GM19043 (cell line): ENCODE measurements around the gene PARS2.
A peak's percentile ranks its signal among the peaks of the same experiment; 100 is the strongest.

Source experiments
- ATAC-seq: cut with Tn5 transposase; IDR thresholded peaks from one replicate; pipeline ENCODE4 v1.9.1; 2021; ENCODE audit warnings: low read depth; ENCODE audit not compliant: unreplicated experiment

PARS2 gene

GRCh38 chr1:54742282-54742681 lies 22.0 kb downstream of the PARS2 start:
- no peak for ATAC-seq

DNA sequence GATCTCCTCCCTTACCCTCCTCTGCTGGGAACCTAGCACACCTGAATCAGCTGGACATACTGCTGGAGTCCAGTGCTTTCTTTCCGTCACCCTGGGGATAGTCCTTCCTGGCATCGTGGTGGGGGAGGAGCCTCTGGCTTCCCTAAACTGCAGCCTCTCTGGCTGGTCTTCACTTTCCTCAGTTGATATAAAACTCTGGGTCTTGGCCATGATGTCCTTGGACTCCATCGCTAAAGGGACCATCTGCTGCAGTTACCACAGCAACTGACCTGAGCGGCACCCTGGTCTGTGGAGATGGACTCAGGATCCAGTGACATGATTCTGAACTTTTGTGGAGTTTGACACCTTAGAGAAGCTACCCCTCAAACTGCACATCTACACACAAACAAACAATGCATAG lies 22.8 kb downstream of the PARS2 start:
- no peak for ATAC-seq

- ATAC-seq: no peak
These were observed 26.1 kb downstream of the PARS2 start for GRCh38 chr1:54738244-54738643.

DNA sequence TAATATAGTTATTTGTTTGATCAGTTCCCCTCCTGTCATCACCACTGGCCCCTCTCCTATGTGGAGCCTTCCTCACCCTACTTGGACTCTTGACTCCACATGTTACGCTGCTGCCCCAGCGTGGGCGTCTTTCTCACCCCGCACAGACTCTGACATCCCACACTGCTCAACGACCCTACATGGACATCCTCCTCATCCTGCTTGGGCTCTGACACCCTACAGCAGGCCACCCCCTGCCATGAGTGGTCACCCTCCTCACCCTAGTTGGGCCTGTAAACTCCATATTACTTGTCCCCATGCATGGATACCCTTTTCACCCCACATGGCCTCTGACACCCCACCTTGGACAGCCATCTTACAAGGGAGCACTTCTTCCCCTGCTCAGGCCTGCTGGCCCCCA lies 27.6 kb downstream of the PARS2 start:
- ATAC-seq: no peak

- ATAC-seq: no peak
These were observed 36.3 kb downstream of the PARS2 start for GRCh38 chr1:54728027-54728426.

DNA sequence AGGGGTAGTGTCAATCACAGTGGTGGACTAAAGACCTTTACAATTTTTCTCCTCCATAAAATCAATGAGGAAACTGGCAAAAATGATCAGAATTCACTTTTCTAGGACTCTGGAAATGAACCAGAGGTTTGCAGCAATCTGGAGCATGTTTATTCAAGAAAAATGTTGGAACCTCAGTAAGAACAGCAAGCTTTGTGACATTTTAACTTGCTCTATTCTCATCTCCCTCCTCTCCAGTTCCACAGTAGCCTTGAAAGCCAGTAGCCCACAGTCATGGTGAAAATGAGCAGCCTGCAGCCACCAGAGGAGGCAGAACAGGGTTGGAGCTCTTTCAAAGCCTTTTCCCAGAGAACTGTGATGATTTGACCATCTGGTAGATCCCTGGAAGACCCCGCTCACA lies 39.6 kb downstream of the PARS2 start:
- no peak for ATAC-seq

DNA sequence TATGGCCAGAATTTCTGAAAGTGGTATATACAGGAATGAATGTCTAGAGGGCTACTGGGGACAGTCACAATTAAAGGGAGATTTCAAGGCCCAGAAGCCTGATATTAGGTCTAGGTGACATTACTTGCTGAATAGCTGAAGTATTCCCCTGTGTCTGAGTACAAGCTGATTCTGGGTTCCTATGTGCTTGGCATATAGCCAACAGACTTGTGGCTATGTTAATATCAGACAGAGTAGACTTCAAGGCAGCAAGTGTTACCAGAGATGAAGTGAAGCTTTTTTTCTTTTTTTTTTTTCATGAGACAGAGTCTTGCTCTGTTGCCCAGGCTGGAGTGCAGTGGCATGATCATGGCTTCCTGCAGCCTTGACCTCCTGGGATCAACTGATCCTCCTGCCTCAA lies 40.3 kb downstream of the PARS2 start:
- ATAC-seq: no peak

DNA sequence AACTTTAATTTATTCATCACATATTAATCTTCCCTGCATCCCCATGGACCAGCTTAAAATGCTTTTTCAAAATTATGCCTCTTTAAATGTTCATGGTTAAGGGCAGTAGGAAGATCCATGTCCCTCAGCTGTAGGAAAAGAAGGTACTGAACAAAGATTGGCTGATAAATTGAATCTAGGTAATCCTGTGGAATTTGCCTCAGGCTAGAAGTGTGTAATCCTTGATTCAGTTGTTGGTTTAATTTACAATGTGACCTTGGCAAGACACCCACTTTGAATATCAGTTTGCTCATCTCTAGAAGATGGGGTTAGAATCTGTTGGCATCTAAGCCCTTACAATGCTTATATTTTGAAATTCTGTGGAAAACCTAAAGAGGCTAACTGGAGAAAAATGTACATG lies 42.6 kb downstream of the PARS2 start:
- no peak for ATAC-seq

DNA sequence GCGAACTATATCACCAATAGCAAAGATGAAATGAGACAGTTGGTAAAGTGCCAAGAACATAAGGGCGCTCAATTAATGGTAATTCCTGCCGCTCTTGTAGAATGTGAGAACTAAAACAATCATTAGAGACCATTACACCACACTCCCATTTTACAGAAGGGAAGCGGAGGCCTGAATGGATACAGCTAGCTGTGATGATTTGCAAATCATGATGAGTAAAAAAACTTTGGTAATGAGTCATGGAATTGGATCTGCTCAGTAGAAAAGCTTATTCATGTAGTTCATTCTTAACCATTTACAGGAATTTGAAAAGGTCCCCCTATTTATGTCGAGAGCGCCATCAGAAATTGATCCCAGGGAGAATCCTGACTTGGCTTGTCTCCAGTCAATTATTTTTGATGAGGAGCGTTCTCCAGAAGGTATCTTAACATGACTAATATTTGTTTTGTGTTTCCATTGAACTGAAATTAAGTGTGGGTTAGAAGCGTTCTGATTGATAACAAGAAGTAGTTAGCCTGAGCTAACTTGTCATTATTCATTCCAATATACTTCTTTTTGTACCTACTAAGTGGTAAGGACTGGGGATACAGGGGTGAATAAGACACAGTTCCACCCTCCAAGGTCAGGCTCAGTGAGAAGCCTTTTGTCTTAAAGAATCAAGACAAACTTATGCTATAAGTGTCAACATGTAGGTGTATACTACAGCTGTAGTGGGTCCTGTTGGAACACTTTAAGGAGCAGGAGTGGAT lies 47.9 kb downstream of the PARS2 start:
- no peak for ATAC-seq

- peak; percentile 96 for ATAC-seq
These were observed 48.6 kb downstream of the PARS2 start, which contains the start of gene TTC4 for GRCh38 chr1:54715493-54716298. TSS of gene TTC4 (plus strand) at chr1:54715861. CDS start at chr1:54715909, 48 bp downstream.

DNA sequence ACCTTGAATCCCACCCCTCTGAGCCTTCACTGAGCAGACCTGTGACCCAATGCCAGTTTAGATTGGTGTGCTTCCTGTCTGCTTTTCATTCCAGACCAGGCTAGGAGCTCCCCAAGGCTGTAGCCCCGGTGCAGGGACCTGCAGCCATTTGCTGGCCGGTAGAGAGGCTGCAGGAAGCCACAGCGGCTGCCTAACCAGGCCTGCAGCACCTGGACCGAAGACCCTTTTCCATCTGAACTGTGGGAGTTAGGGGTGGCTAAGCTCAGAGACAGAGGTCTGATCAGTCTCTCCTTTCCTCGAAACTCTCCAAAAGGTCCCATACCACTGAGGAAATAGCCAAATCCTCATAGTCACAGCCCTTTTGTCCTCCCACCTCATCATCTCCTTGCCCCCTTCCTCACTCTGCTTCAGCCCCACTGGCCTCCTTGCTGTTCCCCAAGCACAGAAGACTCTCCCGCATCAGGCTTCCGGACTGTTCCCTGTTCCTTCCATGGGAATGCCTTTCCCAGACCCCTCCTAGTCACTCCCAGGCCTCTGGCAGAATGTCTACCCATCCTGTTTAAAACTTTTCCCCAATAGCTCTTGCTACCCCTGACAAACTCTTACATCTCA lies 49.3 kb downstream of the PARS2 start:
- ATAC-seq: no peak

DNA sequence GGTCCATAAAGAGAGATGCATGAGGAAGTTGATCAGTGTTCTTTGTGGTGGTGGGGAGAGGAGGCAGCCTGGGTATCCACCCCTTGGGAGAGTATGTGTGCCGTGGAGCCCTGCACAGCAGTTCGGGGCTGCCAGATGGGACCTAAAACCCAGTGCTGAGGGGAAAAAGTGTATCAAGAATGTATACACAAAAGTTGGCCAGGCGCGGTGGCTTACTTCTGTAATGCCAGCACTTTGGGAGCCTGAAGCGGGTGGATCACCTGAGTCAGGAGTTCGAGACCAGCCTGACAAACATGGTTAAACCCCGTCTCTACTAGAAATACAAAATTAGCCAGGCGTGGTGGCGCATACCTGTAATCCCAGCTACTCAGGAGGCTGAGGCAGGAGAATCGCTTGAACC lies 52.8 kb downstream of the PARS2 start:
- ATAC-seq: no peak

DNA sequence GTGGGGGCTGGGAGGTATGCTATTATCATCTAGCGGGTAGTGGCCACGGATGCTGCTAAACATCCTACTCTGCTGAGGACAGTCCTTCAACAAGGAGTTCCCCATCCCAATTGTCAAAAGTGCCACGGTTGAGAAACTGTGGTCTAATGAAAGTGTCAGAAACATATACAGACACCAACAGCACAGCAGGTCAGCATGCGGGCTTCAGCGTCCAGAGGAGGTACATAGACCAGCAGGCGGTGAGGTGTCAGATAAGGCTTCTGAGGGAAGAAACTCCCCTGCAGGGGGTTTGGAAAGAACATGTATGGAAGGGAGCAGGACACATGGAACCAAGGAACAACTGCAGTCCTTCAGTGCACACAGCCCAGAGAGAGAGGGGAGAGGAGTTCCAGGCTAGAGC lies 53.5 kb downstream of the PARS2 start:
- no peak for ATAC-seq

- ATAC-seq: no peak
These were observed 53.9 kb downstream of the PARS2 start for GRCh38 chr1:54710434-54710833.

- no peak for ATAC-seq
These were observed 54.6 kb downstream of the PARS2 start for GRCh38 chr1:54709547-54710292.

DNA sequence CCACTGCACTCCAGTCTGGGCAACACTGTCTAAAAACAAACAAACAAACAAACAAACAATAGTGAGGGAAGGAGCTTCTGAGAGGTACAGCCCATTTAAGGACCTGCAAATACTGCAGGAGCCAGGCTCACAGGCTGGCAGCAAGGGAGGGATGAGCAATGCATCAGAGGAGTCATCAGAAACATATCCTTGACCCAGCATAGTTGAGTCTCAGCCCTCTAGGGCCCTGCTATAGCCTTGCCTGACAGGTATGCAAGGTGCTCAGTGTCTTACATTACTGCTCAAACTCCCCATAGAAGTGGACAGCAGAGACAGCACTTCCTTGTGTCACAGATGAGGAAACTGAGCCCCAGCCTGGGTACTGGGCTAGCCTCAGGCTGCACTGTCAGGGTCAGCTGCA lies 55.9 kb downstream of the PARS2 start:
- ATAC-seq: no peak
